H4 (cell line): ENCODE results near the gene ZNF436. TPM values are rescaled to one million over a fixed set of nuclear protein-coding genes. Genes with fewer than 3 reads are reported as not detected.
"Not testable (repeated sequence)": the region's sequence is repeated elsewhere in the genome, so short reads cannot be mapped to it uniquely, and the experiment has no call there.

Experiments used
- DNase-seq: peaks from one replicate; pipeline ENCODE4 v3.0.0-alpha.2; 2015; ENCODE audit warnings: low spot score
- total RNA-seq: library from RNA; depleted of rRNA; stranded (reverse); fragments of >200 nt; shearing (Covaris generic); gene quantifications from 2 replicates; pipeline ENCODE4 v1.2.3, GENCODE V29; 2014

The ZNF436 gene
- total RNA-seq, 1 experiment from 2014 or later, result 20.8 TPM

GRCh38 chr1:23392125-23392855, 22.7 kb upstream of the ZNF436 start:
- no peak for DNase-seq

- DNase-seq, result no peak
Observed at GRCh38 chr1:23389837-23390321, 20.2 kb upstream of the ZNF436 start.

GRCh38 chr1:23387494-23387893, 17.9 kb upstream of the ZNF436 start:
- DNase-seq, result no peak

GRCh38 chr1:23385119-23385621, 15.5 kb upstream of the ZNF436 start:
- no peak for DNase-seq

GRCh38 chr1:23384312-23385058, 14.8 kb upstream of the ZNF436 start:
- DNase-seq, result no peak

GRCh38 chr1:23383577-23384311, 14.1 kb upstream of the ZNF436 start:
- no peak for DNase-seq

GRCh38 chr1:23381233-23381885, 11.7 kb upstream of the ZNF436 start:
- no peak for DNase-seq

GRCh38 chr1:23380719-23381118, 11.1 kb upstream of the ZNF436 start:
- DNase-seq, result no peak

- DNase-seq, result not testable (repeated sequence)
Observed at GRCh38 chr1:23380236-23380635, 10.6 kb upstream of the ZNF436 start.

GRCh38 chr1:23376890-23377811, 7.5 kb upstream of the ZNF436 start:
- peak; percentile 93 for DNase-seq

- not testable (repeated sequence) for DNase-seq
Observed at GRCh38 chr1:23374079-23374735, 4.6 kb upstream of the ZNF436 start.

- DNase-seq, result no peak
Observed at GRCh38 chr1:23371987-23372880, 2.6 kb upstream of the ZNF436 start.

GRCh38 chr1:23370709-23371584, 1.3 kb upstream of the ZNF436 start:
- DNase-seq, result no peak

GRCh38 chr1:23370330-23370708, 683 bp upstream of the ZNF436 start:
- DNase-seq, result no peak

GRCh38 chr1:23368562-23369334, 888 bp downstream of the ZNF436 start:
- DNase-seq, result peak; percentile 82

GRCh38 chr1:23367791-23368561, 1.7 kb downstream of the ZNF436 start:
- peak; percentile 99 for DNase-seq
